DMS114 treated with DMSO at 0.1 percent for 48 hours (cell line): ENCODE measurements around the gene HPS5.

Experiments
- DNase-seq: peaks from one replicate; lab custom pipeline; 2025; ENCODE audit not compliant: unreplicated experiment; lab: John Stamatoyannopoulos, UW

HPS5 gene

GRCh38 chr11:18239655-18240054 is 82.3 kb downstream of the HPS5 start:
- no peak for DNase-seq

- DNase-seq = no peak
Measured at GRCh38 chr11:18236664-18237356, 85.1 kb downstream of the HPS5 start, which contains the start of gene SAA4. Gene SAA4 (minus strand): TSS chr11:18236802. CDS start chr11:18235926, 876 bp downstream.

- DNase-seq = no peak
Measured at GRCh38 chr11:18235394-18236334, 86.3 kb downstream of the HPS5 start.

- no peak for DNase-seq
Measured at GRCh38 chr11:18233912-18234311, 88.0 kb downstream of the HPS5 start.

GRCh38 chr11:18230859-18231258 is 91.1 kb downstream of the HPS5 start:
- DNase-seq = no peak

GRCh38 chr11:18229501-18229900 is 92.4 kb downstream of the HPS5 start:
- DNase-seq = no peak
